ENCODE results near the gene AOAH.
A peak's percentile ranks its signal among the peaks of the same experiment; 100 is the strongest.

Gene AOAH

GRCh38 chr7:36549029-36549428 is 175.3 kb downstream of the AOAH start:
- no peak for DNase-seq (ENCODE audit: low read depth in 2 of 2)

DNA sequence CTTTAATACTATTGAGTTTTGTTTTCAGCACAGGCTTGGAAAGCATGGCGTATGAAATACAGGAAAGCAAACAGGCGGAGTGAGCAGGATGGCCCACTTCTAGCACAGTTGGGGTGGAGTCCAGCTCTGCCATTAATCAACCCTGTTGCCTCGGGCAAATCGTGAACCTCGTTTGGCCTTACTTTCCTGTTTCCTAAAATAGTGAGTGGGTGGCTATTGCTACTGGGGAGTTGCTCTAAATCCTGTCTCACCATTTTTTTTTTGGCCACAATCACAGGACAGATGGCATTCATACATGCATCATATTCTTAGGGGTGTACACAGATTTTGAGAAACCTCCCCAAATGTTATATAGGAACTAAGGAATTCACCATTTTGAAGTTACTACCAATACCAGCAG is 176.9 kb downstream of the AOAH start:
- no peak for DNase-seq (ENCODE audit: low read depth in 2 of 2)

GRCh38 chr7:36546331-36546730 is 178.0 kb downstream of the AOAH start:
- DNase-seq (ENCODE audit: low read depth in 2 of 2), result no peak

DNA sequence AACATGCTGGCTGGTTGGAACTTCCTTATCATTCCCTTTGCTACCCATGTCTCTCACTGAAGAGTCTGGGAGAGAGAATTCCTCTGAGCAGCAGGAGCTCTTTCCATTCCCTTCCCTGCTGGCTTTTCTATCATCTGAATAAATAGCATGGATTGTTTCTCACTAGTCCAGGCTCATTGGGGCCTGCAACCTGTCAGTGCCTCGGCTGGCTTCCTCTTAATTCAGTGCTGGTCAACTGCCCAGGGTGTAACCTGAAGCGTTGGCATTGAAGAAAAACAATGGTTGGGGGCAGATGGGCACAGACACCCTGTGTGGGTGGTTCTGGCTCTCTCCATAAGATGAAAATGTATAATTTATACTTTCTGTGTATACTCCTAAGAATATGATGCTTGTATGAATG is 179.0 kb downstream of the AOAH start:
- DNase-seq (ENCODE audit: low read depth in 2 of 2), result no peak

DNA sequence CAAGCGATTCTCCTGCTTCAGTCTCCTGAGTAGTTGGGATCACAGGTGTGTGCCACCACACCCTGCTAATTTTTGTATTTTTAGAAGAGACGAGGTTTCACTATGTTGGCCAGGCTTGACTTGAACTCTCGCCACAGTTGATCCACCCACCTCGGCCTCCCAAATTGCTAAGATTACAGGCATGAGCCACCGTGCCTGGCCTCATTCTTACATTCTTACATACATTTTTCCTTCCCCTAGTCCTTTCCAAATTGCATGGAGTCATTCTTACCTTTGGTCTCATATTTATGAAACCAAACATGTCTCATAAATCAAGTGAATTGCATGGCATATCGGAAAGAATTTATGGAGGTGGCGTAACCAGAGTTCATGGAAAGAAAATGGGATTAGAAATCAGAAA is 186.2 kb downstream of the AOAH start:
- no peak for DNase-seq (ENCODE audit: low read depth in 2 of 2)

GRCh38 chr7:36535866-36536664 is 188.2 kb downstream of the AOAH start:
- DNase-seq (ENCODE audit: low read depth in 2 of 2), result no peak

DNA sequence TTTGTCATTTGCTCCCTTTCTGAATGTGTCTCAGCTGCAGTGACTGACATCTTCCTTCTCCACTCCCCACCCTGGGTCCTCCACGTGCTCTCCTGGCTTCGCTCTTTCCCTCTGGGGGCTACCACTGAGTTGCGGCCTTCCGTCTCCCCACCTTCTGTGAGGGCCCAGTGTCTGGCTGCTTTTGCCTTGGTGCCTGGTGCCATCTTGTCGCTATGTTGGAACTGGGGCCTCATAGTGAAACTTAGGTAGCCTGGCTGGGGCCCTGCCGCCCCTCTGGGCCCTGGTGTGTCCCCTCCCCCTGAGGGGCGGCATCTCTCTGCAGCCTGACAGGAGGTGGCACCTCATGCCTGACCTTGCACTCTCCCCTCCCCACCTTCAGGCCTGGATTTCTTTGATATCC is 190.6 kb downstream of the AOAH start:
- no peak for DNase-seq (ENCODE audit: low read depth in 2 of 2)

GRCh38 chr7:36532981-36533499 is 191.3 kb downstream of the AOAH start:
- no peak for DNase-seq (ENCODE audit: low read depth in 2 of 2)

DNA sequence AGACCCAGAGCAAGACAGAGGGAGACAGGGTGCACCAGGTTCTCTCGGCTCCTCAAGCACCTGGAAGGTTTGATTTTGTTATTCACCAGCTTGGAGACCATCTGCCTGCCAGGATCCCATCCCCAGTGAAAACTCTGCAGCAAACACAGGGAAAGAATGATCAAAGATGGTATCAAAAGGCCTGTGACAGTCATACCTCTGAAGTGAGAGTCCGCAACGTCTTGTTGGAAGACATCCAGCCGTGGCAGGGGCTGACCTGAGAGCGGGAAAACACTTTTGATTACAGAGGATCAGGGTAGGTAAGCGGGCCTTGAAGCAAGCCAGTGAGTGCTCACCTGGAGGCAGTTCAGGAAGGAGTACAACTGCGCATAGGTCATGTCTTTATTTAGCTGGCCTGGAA is 192.3 kb downstream of the AOAH start:
- no peak for DNase-seq (ENCODE audit: low read depth in 2 of 2)

DNA sequence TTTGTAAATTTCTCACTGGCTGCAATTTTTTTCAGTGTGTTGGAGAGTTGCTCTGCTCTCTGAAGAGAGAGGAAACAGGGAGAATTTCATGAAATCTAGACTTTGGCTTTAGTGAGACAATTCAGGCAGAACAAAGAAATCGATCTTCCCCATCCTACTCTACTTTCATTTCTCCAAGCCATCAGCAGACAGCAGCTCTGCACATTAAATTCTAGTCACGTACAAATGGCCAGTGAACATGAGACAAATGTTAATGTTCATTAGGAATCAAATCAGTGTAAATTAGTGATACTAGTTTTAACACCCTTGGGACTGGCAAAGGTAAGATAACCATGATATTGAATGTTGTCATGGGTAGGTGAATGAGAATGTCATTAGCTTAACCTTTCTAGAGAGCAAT is 193.8 kb downstream of the AOAH start:
- no peak for DNase-seq (ENCODE audit: low read depth in 2 of 2)

GRCh38 chr7:36527549-36527913 is 196.8 kb downstream of the AOAH start:
- no peak for DNase-seq (ENCODE audit: low read depth in 2 of 2)

DNA sequence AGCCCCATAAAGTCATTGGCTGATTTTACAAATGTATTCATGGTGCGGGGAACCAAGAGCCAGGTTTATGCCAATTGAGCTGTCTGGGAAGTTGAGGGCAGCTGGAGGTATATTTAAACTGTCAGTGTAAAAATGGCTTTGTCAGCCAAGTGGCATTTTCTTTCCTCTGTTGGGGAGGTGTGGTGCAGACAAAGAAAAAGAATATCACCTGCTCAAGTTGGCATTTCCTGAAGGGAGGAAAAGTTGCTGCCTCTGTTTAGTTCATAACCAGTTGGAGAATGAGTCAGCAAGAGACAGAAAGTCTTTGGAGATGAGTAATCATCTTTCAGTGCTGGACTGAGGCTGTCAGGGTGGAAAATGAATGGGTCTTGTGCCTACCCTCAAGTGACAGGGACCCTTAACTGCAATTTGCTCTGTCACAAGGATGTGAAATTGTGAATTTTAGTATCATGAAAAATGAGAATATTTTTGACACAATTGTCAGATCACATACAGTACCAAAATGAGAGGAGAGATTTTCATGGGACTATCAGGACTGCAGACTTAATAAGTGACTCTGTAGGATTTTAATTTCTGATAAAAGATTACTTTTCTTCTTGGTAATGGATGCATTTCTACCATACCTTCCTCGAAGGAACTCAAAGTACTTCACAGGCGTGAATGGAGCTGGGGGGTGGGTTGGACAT is 197.3 kb downstream of the AOAH start:
- DNase-seq (ENCODE audit: low read depth in 2 of 2), result peak; percentile 3

- no peak for DNase-seq (ENCODE audit: low read depth in 2 of 2)
Measured at GRCh38 chr7:36523371-36524101, 200.8 kb downstream of the AOAH start.

- no peak for DNase-seq (ENCODE audit: low read depth in 2 of 2)
Measured at GRCh38 chr7:36522453-36523007, 201.8 kb downstream of the AOAH start.

GRCh38 chr7:36521911-36522310 is 202.4 kb downstream of the AOAH start:
- no peak for DNase-seq (ENCODE audit: low read depth in 2 of 2)

GRCh38 chr7:36521133-36521532 is 203.2 kb downstream of the AOAH start:
- no peak for DNase-seq (ENCODE audit: low read depth in 2 of 2)

DNA sequence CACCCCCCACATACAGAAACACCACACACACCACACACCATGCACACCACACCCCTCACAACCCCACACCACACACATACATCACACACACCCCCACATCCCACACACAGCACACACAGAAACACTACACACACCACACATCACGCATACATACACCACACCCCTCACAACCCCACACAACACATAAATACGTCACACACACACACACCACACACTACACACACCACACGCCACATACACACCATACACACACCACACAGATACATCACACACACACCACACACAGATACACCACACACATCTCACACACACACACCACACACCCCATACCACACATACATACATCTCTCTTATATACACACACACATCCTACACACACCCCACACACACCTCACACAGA is 208.4 kb downstream of the AOAH start:
- DNase-seq (ENCODE audit: low read depth in 2 of 2), result no peak

GRCh38 chr7:36514289-36515243 is 209.7 kb downstream of the AOAH start:
- DNase-seq (ENCODE audit: low read depth in 2 of 2), result no peak

DNA sequence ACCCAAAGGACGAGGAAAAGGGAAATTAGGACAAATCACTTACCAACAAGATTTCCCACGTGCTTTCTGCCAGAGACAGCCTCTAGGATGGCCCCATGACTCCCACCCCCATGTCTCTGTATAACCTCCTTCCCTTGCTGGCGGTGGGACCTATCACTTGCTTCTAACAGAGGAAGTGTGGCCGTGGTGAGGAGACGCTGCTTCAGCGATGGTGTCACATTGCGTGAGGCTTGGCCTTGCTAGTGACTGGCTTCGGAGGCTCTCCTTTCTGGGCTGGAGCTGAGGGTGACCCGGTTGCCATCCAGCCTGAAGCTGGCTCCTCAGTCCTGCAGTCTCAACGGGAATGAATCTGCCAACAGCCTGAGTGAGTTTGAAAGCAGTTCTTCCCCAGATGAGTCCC is 210.9 kb downstream of the AOAH start:
- no peak for DNase-seq (ENCODE audit: low read depth in 2 of 2)

DNA sequence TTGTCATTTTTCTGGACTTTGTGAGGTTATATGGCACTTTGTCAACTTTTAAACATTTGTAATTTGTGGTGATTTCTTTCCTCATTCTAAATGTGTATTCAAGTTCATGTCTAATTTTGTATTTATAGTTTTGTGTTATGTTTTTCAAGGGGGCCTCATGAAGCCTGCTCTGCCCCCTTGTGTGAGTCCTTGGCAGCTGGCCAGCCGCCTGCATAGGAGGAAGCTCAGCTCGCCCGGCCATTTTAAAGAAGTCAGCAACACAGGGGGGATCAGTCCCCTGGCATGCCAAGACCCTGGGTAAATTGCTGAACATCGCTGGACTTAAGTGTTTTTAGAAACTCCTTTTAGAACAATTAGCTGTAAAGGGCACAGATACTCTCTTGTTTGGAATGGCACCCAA is 211.7 kb downstream of the AOAH start:
- DNase-seq (ENCODE audit: low read depth in 2 of 2), result no peak

GRCh38 chr7:36509962-36510361 is 214.3 kb downstream of the AOAH start:
- DNase-seq (ENCODE audit: low read depth in 2 of 2), result no peak

All from fibroblast of skin of left biceps (primary cell).